ENCODE measurements around the gene BCOR.

GRCh38 chrX:40037367-40037766 is 60.4 kb downstream of the BCOR start:
- TF ChIP-seq, protein P1, sequence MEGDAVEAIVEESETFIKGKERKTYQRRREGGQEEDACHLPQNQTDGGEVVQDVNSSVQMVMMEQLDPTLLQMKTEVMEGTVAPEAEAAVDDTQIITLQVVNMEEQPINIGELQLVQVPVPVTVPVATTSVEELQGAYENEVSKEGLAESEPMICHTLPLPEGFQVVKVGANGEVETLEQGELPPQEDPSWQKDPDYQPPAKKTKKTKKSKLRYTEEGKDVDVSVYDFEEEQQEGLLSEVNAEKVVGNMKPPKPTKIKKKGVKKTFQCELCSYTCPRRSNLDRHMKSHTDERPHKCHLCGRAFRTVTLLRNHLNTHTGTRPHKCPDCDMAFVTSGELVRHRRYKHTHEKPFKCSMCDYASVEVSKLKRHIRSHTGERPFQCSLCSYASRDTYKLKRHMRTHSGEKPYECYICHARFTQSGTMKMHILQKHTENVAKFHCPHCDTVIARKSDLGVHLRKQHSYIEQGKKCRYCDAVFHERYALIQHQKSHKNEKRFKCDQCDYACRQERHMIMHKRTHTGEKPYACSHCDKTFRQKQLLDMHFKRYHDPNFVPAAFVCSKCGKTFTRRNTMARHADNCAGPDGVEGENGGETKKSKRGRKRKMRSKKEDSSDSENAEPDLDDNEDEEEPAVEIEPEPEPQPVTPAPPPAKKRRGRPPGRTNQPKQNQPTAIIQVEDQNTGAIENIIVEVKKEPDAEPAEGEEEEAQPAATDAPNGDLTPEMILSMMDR (conservative IDR thresholded peaks at IDR 0.05; ENCODE audit: low read length), result no peak
- no peak for TF ChIP-seq EZH2phosphoT487 (IDR thresholded peaks at IDR 0.05; ENCODE audit: borderline replicate concordance, low read depth, low read length)
